Endothelial cell of umbilical vein (primary cell): ENCODE results near the gene SLC25A1. TPM values are rescaled to one million over a fixed set of nuclear protein-coding genes. Genes with fewer than 3 reads are reported as not detected.

ENCODE experiments used
- BruUV-seq: library from RNA; stranded (reverse); fragments of 400-500 nt; replicated peaks from 2 replicates; lab custom pipeline; 2021; lab: Mats Ljungman, UMichigan
- CTCF ChIA-PET: fragments of 300-600, 350-600 bp; sonication (Branson Sonifier 250); formaldehyde crosslinking; loops from one replicate; lab custom pipeline; 2021; ENCODE audit warnings: antibody characterized with exemption, inconsistent platforms; lab: Charles Lee
- POLR2A ChIA-PET: fragments of 300-600, 350-600 bp; sonication (Branson Sonifier 250); formaldehyde crosslinking; loops from one replicate; lab custom pipeline; 2021; ENCODE audit warnings: antibody characterized with exemption, inconsistent platforms; lab: Charles Lee
- DNase-seq: peaks from one replicate; pipeline ENCODE4 v3.0.0-alpha.2; 2011; ENCODE audit warnings: low read depth, low spot score
- FAIRE-seq: peaks from 2 replicates; lab custom pipeline; 2011; peaks lifted over from hg19 to GRCh38; lab: Jason Lieb, UNC
- H2AFZ ChIP-seq: 2 replicates; pipeline ENCODE4 v1.6.0; 2012; ENCODE audit warnings: low read depth, low read length, control low read depth, inconsistent platforms
- H3K27ac ChIP-seq: 2 replicates; pipeline ENCODE4 v1.5.1; 2011; ENCODE audit warnings: low read depth, mild to moderate bottlenecking, control low read depth, low read length, moderate library complexity; ENCODE audit not compliant: insufficient read depth
- H3K27me3 ChIP-seq, 2 experiments: 2 replicates each; pipeline versions ENCODE4 v1.6.0 to v1.6.1; 2011; ENCODE audit warnings: low read length in 2 of 2, mixed read lengths in 1 of 2; ENCODE audit not compliant: control insufficient read depth in 2 of 2, insufficient read depth in 2 of 2
- H3K36me3 ChIP-seq, 2 experiments: 2 replicates in 1 of 2; 3 replicates in 1 of 2; pipeline ENCODE4 v1.5.1; 2011; ENCODE audit warnings: low read length in 2 of 2, mild to moderate bottlenecking in 1 of 2, moderate library complexity in 1 of 2; ENCODE audit not compliant: control insufficient read depth in 2 of 2, insufficient read depth in 2 of 2; ENCODE audit errors: extremely low read depth in 1 of 2
- H3K4me1 ChIP-seq: 3 replicates; pipeline ENCODE4 v1.5.1; 2011; ENCODE audit warnings: mild to moderate bottlenecking, low read length; ENCODE audit not compliant: control insufficient read depth, insufficient read depth; ENCODE audit errors: extremely low read depth
- H3K4me2 ChIP-seq: 2 replicates; pipeline ENCODE4 v1.6.1; 2011; ENCODE audit warnings: low read length, control low read depth, mixed read lengths; ENCODE audit not compliant: insufficient read depth
- H3K4me3 ChIP-seq, 3 experiments: fragments of 200-600 bp in 1 of 3; sonication (generic), shearing (Covaris generic) in 1 of 3; replicated peaks in 1 of 3; 2 replicates each; pipeline ENCODE4 v1.5.1; 2011 to 2016; ENCODE audit warnings: control low read depth in 3 of 3, low read length in 3 of 3, mild to moderate bottlenecking in 2 of 3, inconsistent platforms in 1 of 3, low read depth in 1 of 3, moderate library complexity in 1 of 3; ENCODE audit not compliant: insufficient read depth in 1 of 3
- H3K79me2 ChIP-seq: 2 replicates; pipeline ENCODE4 v1.6.0; 2012; ENCODE audit warnings: low read length, inconsistent platforms; ENCODE audit not compliant: control insufficient read depth, insufficient read depth
- H3K9ac ChIP-seq: replicated peaks from 2 replicates; pipeline ENCODE3; 2011; ENCODE audit warnings: low read length, control low read depth; ENCODE audit not compliant: insufficient read depth; ENCODE audit errors: extremely low read depth
- H3K9me1 ChIP-seq: replicated peaks from 3 replicates; pipeline ENCODE4 v1.6.0; 2011; ENCODE audit warnings: mild to moderate bottlenecking, low read length; ENCODE audit not compliant: control insufficient read depth, insufficient read depth; ENCODE audit errors: extremely low read depth
- H3K9me3 ChIP-seq: replicated peaks from 2 replicates; pipeline ENCODE4 v1.5.1; 2012; ENCODE audit warnings: low read length, inconsistent platforms; ENCODE audit not compliant: control insufficient read depth, insufficient read depth
- H4K20me1 ChIP-seq: replicated peaks from 2 replicates; pipeline ENCODE3; 2011; ENCODE audit warnings: mild to moderate bottlenecking, low read length; ENCODE audit not compliant: control insufficient read depth, insufficient read depth; ENCODE audit errors: extremely low read depth
- CTCF ChIP-seq, 2 donors: IDR thresholded peaks; 1 replicate in 1 of 2; 2 replicates in 1 of 2; pipeline ENCODE4 v1.5.1; 2011; ENCODE audit warnings: low read length in 2 of 2, mild to moderate bottlenecking in 2 of 2, moderate library complexity in 2 of 2, control low read depth in 1 of 2, inconsistent platforms in 1 of 2, low read depth in 1 of 2; ENCODE audit not compliant: insufficient read depth in 1 of 2; ENCODE audit errors: extremely low read depth in 1 of 2
- EZH2 ChIP-seq: IDR thresholded peaks from 2 replicates; pipeline ENCODE4 v1.6.1; 2012; ENCODE audit warnings: borderline replicate concordance, low read depth, mild to moderate bottlenecking, moderate library complexity, low read length, inconsistent platforms; ENCODE audit not compliant: severe bottlenecking
- FOS ChIP-seq: IDR thresholded peaks from 2 replicates; pipeline ENCODE4 v1.6.1; 2011; ENCODE audit warnings: mild to moderate bottlenecking, low read length, moderate library complexity, borderline replicate concordance; ENCODE audit not compliant: insufficient read depth
- GATA2 ChIP-seq: IDR thresholded peaks from 2 replicates; pipeline ENCODE4 v1.7.0; 2011; ENCODE audit warnings: low read depth, mild to moderate bottlenecking, moderate library complexity, mixed read lengths, low read length; ENCODE audit not compliant: insufficient read length, insufficient read depth
- JUN ChIP-seq: IDR thresholded peaks from 2 replicates; pipeline ENCODE4 v1.6.1; 2011; ENCODE audit warnings: borderline replicate concordance, low read depth; ENCODE audit not compliant: insufficient read length, insufficient read depth
- MYC ChIP-seq: IDR thresholded peaks from one replicate; pipeline ENCODE4 v1.6.1; 2011; ENCODE audit warnings: mild to moderate bottlenecking, low read depth, low read length
- POLR2A ChIP-seq: IDR thresholded peaks from 2 replicates; pipeline ENCODE4 v1.6.1; 2012; ENCODE audit warnings: low read depth, mild to moderate bottlenecking, control low read depth, low read length
- POLR2AphosphoS5 ChIP-seq: IDR thresholded peaks from 2 replicates; pipeline ENCODE4 v1.6.1; 2012; ENCODE audit warnings: low read depth, mild to moderate bottlenecking, control low read depth, low read length, moderate library complexity; ENCODE audit not compliant: insufficient read depth
- dilution Hi-C: fragments of 300-500 bp; cut with MboI; formaldehyde crosslinking; loops from one replicate; pipeline ENCODE4 v1.15.0; 2019; ENCODE audit warnings: low sequenced_read_pairs; ENCODE audit not compliant: extremely low pct_ligation_motif_present
- intact Hi-C: fragments of 100-400 bp; cut with micrococcal nuclease; formaldehyde crosslinking; loops from one replicate; pipeline ENCODE4 v1.10.0; 2022
- polyA plus RNA-seq, 4 experiments: library from polyadenylated mRNA; depleted of rRNA in 3 of 4; stranded (reverse) in 3 of 4; unstranded in 1 of 4; fragments of >200 nt; gene quantifications; 2 replicates each; pipeline versions ENCODE4 v1.2.1 to v1.2.3, GENCODE V29; 2011 to 2012; ENCODE audit warnings: missing spikeins in 1 of 4
- total RNA-seq: library from RNA; stranded (reverse); gene quantifications from 2 replicates; pipeline ENCODE4 v1.2.3, GENCODE V29; 2021
- TF ChIP-seq, protein P1 (sequence below): IDR thresholded peaks from 2 replicates; pipeline ENCODE4 v1.6.1; 2011; ENCODE audit not compliant: insufficient read depth, insufficient read length

SLC25A1 gene
- total and polyA plus RNA-seq, 2 donors (not counting 3 experiments of a cell fraction or from before 2014, with no cell fraction given) = 80.0 to 94.5 TPM

GRCh38 chr22:19180740-19181410 is 2.3 kb upstream of the SLC25A1 start:
- dilution Hi-C loops = no loop called here
- no peak overlapping the region for H3K4me2 ChIP-seq
- TF ChIP-seq, protein P1, sequence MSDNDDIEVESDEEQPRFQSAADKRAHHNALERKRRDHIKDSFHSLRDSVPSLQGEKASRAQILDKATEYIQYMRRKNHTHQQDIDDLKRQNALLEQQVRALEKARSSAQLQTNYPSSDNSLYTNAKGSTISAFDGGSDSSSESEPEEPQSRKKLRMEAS = no peak
- no peak for TF ChIP-seq POLR2A
- TF ChIP-seq FOS = no peak
- TF ChIP-seq JUN = no peak
- TF ChIP-seq MYC = no peak
- TF ChIP-seq POLR2AphosphoS5 = no peak
- no peak for TF ChIP-seq EZH2
- no peak for TF ChIP-seq CTCF (IDR thresholded peaks at IDR 0.05; ENCODE audit: extremely low read depth in 1 of 2, insufficient read depth in 1 of 2, low read depth in 1 of 2, low read length in 2 of 2)
- no peak for TF ChIP-seq GATA2
- ChIA-PET POLR2A (no interaction called here), CTCF (interaction anchor here (0.6 to 3.5 kb wide), 2 partner anchors 119 to 449 kb away, joined by 4 to 25 read pairs; no protein-coding TSS in a partner anchor)
- H3K27ac ChIP-seq = no peak overlapping the region
- H3K9ac ChIP-seq = no peak overlapping the region
- H3K4me1 ChIP-seq = peaks cover 7% of the 10 kb centered on the region
- H2AFZ ChIP-seq = no peak overlapping the region
- H3K9me1 ChIP-seq = no peaks in the 10 kb centered on the region
- H3K27me3 ChIP-seq = no peaks in the 10 kb centered on the region
- peaks cover 11% of the 10 kb centered on the region for H3K79me2 ChIP-seq
- DNase-seq (no peak), FAIRE-seq (no peak)
- H4K20me1 ChIP-seq = no peaks in the 10 kb centered on the region
- H3K4me3 ChIP-seq = no peak overlapping the region
- no peaks in the 10 kb centered on the region for H3K9me3 ChIP-seq
- BruUV-seq = no TSS peak
- peaks cover 0 to 2% of the 10 kb centered on the region in 2 experiments for H3K36me3 ChIP-seq
- intact Hi-C loops = no loop called here
